H1 (cell line): Measurements from ENCODE around the gene GDPD3. TPM values are rescaled to one million over a fixed set of nuclear protein-coding genes. Genes with fewer than 3 reads are reported as not detected.

Experiments used
- CTCF ChIA-PET: fragments of 300-600 bp; sonication (Branson Sonifier 250); formaldehyde crosslinking; loops from one replicate; lab custom pipeline; 2021; ENCODE audit not compliant: partially characterized antibody; lab: Charles Lee
- POLR2A ChIA-PET: fragments of 300-600 bp; sonication (Branson Sonifier 250); formaldehyde crosslinking; loops from one replicate; lab custom pipeline; 2021; ENCODE audit warnings: inconsistent platforms; ENCODE audit not compliant: partially characterized antibody; lab: Charles Lee
- DNase-seq, 2 experiments: peaks; one replicate each; pipeline versions ENCODE4 v3.0.0 to v3.0.0-alpha.2; 2010 to 2022; ENCODE audit warnings: low spot score in 2 of 2, low read depth in 1 of 2, mixed read lengths in 1 of 2
- FAIRE-seq: peaks from 2 replicates; lab custom pipeline; 2011; peaks lifted over from hg19 to GRCh38; lab: Jason Lieb, UNC
- H2AFZ ChIP-seq: 2 replicates; pipeline ENCODE4 v1.8.1; 2012; ENCODE audit warnings: low read length, inconsistent platforms
- H2AK5ac ChIP-seq: 2 replicates; pipeline ENCODE4 v1.6.1; 2013; ENCODE audit warnings: low read depth, low read length
- H2BK120ac ChIP-seq: replicated peaks from 2 replicates; pipeline ENCODE3; 2013; ENCODE audit warnings: low read depth, low read length, inconsistent platforms
- H2BK12ac ChIP-seq: 2 replicates; pipeline ENCODE4 v1.6.1; 2013; ENCODE audit warnings: low read depth, low read length
- H2BK15ac ChIP-seq: 2 replicates; pipeline ENCODE4 v1.6.1; 2013; ENCODE audit warnings: low read length
- H2BK20ac ChIP-seq: 2 replicates; pipeline ENCODE4 v1.6.1; 2013; ENCODE audit warnings: low read length
- H2BK5ac ChIP-seq: 2 replicates; pipeline ENCODE4 v1.6.1; 2013; ENCODE audit warnings: low read depth, low read length
- H3K14ac ChIP-seq: 2 replicates; pipeline ENCODE4 v1.6.1; 2013; ENCODE audit warnings: inconsistent platforms; ENCODE audit not compliant: insufficient read length
- H3K18ac ChIP-seq: 2 replicates; pipeline ENCODE4 v1.6.1; 2013; ENCODE audit warnings: low read length; ENCODE audit errors: extremely low read depth
- H3K23ac ChIP-seq: 2 replicates; pipeline ENCODE4 v1.6.1; 2013; ENCODE audit warnings: inconsistent platforms; ENCODE audit not compliant: insufficient read length
- H3K23me2 ChIP-seq: 2 replicates; pipeline ENCODE4 v1.6.1; 2013; ENCODE audit warnings: low read depth, low read length
- H3K27ac ChIP-seq: 2 replicates; pipeline ENCODE4 v1.6.1; 2011; ENCODE audit warnings: low read depth, low read length, inconsistent platforms
- H3K27me3 ChIP-seq, 4 experiments: replicated peaks in 1 of 4; 1 replicate in 1 of 4; 2 replicates in 3 of 4; pipeline versions ENCODE4 v1.6.1 to v1.8.1; 2011 to 2013; ENCODE audit warnings: low read length in 3 of 4, mild to moderate bottlenecking in 3 of 4, inconsistent platforms in 2 of 4, mixed read lengths in 2 of 4, moderate library complexity in 1 of 4; ENCODE audit not compliant: control insufficient read depth in 3 of 4, insufficient read depth in 3 of 4; ENCODE audit errors: extremely low read depth in 1 of 4
- H3K36me3 ChIP-seq, 4 experiments: 2 replicates each; pipeline versions ENCODE4 v1.6.1 to v1.8.1; 2011 to 2013; ENCODE audit warnings: mild to moderate bottlenecking in 4 of 4, low read length in 3 of 4, moderate library complexity in 2 of 4, control low read depth in 1 of 4, inconsistent platforms in 1 of 4; ENCODE audit not compliant: insufficient read depth in 4 of 4, control insufficient read depth in 2 of 4
- H3K4ac ChIP-seq: replicated peaks from 2 replicates; pipeline ENCODE3; 2013; ENCODE audit warnings: low read length, low read depth, mixed read lengths, inconsistent platforms; ENCODE audit not compliant: insufficient read length
- H3K4me1 ChIP-seq, 4 experiments: replicated peaks in 1 of 4; 1 replicate in 1 of 4; 2 replicates in 3 of 4; pipeline versions ENCODE4 v1.6.1 to v1.8.1; 2011 to 2013; ENCODE audit warnings: low read length in 3 of 4, inconsistent platforms in 2 of 4, mixed read lengths in 1 of 4; ENCODE audit not compliant: insufficient read depth in 4 of 4, control insufficient read depth in 3 of 4
- H3K4me2 ChIP-seq, 2 experiments: 2 replicates each; pipeline versions ENCODE4 v1.6.1 to v1.8.1; 2011 to 2013; ENCODE audit warnings: low read depth in 2 of 2, low read length in 2 of 2, control low read depth in 1 of 2, inconsistent platforms in 1 of 2, mild to moderate bottlenecking in 1 of 2; ENCODE audit not compliant: insufficient read depth in 1 of 2
- H3K4me3 ChIP-seq, 4 experiments: fragments of 200-600, 300-600 bp in 1 of 4; sonication (generic), shearing (Covaris generic), sonication (Bioruptor Twin) in 1 of 4; 2 replicates each; pipeline versions ENCODE4 v1.5.1 to v1.8.1; 2011 to 2016; ENCODE audit warnings: low read length in 4 of 4, low read depth in 3 of 4, control low read depth in 2 of 4, inconsistent platforms in 2 of 4, mild to moderate bottlenecking in 2 of 4, mixed read lengths in 1 of 4, moderate library complexity in 1 of 4; ENCODE audit not compliant: insufficient read depth in 2 of 4; ENCODE audit errors: extremely low read depth in 1 of 4
- H3K56ac ChIP-seq: replicated peaks from 2 replicates; pipeline ENCODE3; 2013; ENCODE audit warnings: low read depth, mild to moderate bottlenecking, mixed read lengths, low read length, inconsistent platforms; ENCODE audit not compliant: insufficient read length
- H3K79me1 ChIP-seq: 2 replicates; pipeline ENCODE4 v1.6.1; 2013; ENCODE audit warnings: low read depth, low read length, control low read depth
- H3K79me2 ChIP-seq, 2 experiments: 2 replicates each; pipeline versions ENCODE4 v1.6.1 to v1.8.1; 2012 to 2013; ENCODE audit warnings: low read length in 2 of 2, mild to moderate bottlenecking in 2 of 2, inconsistent platforms in 1 of 2; ENCODE audit not compliant: insufficient read depth in 2 of 2, control insufficient read depth in 1 of 2
- H3K9ac ChIP-seq, 4 experiments: replicated peaks in 1 of 4; 1 replicate in 1 of 4; 2 replicates in 3 of 4; pipeline versions ENCODE4 v1.6.1 to v1.8.1; 2011 to 2013; ENCODE audit warnings: low read depth in 3 of 4, low read length in 3 of 4, control low read depth in 2 of 4, mild to moderate bottlenecking in 2 of 4, moderate library complexity in 2 of 4, inconsistent platforms in 1 of 4; ENCODE audit errors: extremely low read depth in 1 of 4
- H3K9me3 ChIP-seq, 2 experiments: 2 replicates each; pipeline versions ENCODE4 v1.6.1 to v1.8.1; 2012 to 2013; ENCODE audit warnings: mild to moderate bottlenecking in 2 of 2, moderate library complexity in 2 of 2, control low read depth in 1 of 2, inconsistent platforms in 1 of 2, low read depth in 1 of 2, low read length in 1 of 2, mixed read lengths in 1 of 2; ENCODE audit not compliant: insufficient read depth in 2 of 2
- H4K20me1 ChIP-seq, 2 experiments: replicated peaks in 1 of 2; 2 replicates each; pipeline versions ENCODE3 to v1.8.1; 2011 to 2013; ENCODE audit warnings: inconsistent platforms in 2 of 2, low read length in 2 of 2, mild to moderate bottlenecking in 1 of 2; ENCODE audit not compliant: insufficient read depth in 2 of 2, control insufficient read depth in 1 of 2
- H4K5ac ChIP-seq: 2 replicates; pipeline ENCODE4 v1.6.1; 2013; ENCODE audit warnings: low read length, low read depth, mixed read lengths, inconsistent platforms; ENCODE audit not compliant: insufficient read length
- H4K8ac ChIP-seq: 2 replicates; pipeline ENCODE4 v1.8.0; 2013; ENCODE audit warnings: mild to moderate bottlenecking, moderate library complexity, low read length, inconsistent platforms; ENCODE audit not compliant: insufficient read depth; ENCODE audit errors: extremely low read depth
- H4K91ac ChIP-seq: replicated peaks from 2 replicates; pipeline ENCODE3; 2013; ENCODE audit warnings: low read length, mixed read lengths, inconsistent platforms; ENCODE audit not compliant: insufficient read length
- CBX5 ChIP-seq: fragments of 300-800, 300-1000 bp; sonication (generic); IDR thresholded peaks from 2 replicates; pipeline ENCODE4 v1.7.1; 2016; ENCODE audit warnings: antibody characterized with exemption, low read length, low read depth
- CTBP2 ChIP-seq: IDR thresholded peaks from 2 replicates; pipeline ENCODE4 v1.7.0; 2011; ENCODE audit warnings: borderline replicate concordance, mild to moderate bottlenecking, moderate library complexity, mixed read lengths, low read length; ENCODE audit not compliant: insufficient read depth, insufficient read length
- KDM5A ChIP-seq: fragments of 200-600 bp; IDR thresholded peaks from 2 replicates; pipeline ENCODE4 v1.7.1; 2012; ENCODE audit warnings: mild to moderate bottlenecking, low read length, inconsistent platforms, mixed read lengths
- MAFK ChIP-seq: IDR thresholded peaks from 2 replicates; pipeline ENCODE4 v1.6.1; 2012; ENCODE audit warnings: low read depth, mild to moderate bottlenecking, improper control_type of control experiment, low read length
- NRF1 ChIP-seq: IDR thresholded peaks from 2 replicates; pipeline ENCODE4 v1.6.1; 2011; ENCODE audit warnings: mild to moderate bottlenecking, low read depth, low read length, improper control_type of control experiment
- SIRT6 ChIP-seq: IDR thresholded peaks from one replicate; pipeline ENCODE4 v1.7.1; 2012; ENCODE audit warnings: low read length, inconsistent platforms
- TAF7 ChIP-seq: optimal IDR thresholded peaks from 2 replicates; pipeline ENCODE3; 2011; ENCODE audit warnings: low read depth, mild to moderate bottlenecking, inconsistent platforms, low read length, moderate library complexity, borderline replicate concordance
- TBP ChIP-seq: IDR thresholded peaks from 2 replicates; pipeline ENCODE4 v1.6.1; 2011; ENCODE audit warnings: low read depth, low read length, improper control_type of control experiment
- TEAD4 ChIP-seq: IDR thresholded peaks from 2 replicates; pipeline ENCODE4 v1.6.1; 2012; ENCODE audit warnings: low read depth, low read length, inconsistent platforms, mixed read lengths
- USF2 ChIP-seq: IDR thresholded peaks from 2 replicates; pipeline ENCODE4 v1.6.1; 2011; ENCODE audit warnings: low read length, improper control_type of control experiment
- WGBS, 2 experiments: shearing (Covaris generic) in 1 of 2; methylation state at CpG; one replicate each; pipeline versions ENCODE4 v1.1.6 to v1.1.7; 2013 to 2015; ENCODE audit warnings: low lambda C conversion rate in 2 of 2, mixed read lengths in 2 of 2, inconsistent platforms in 1 of 2, low coverage in 1 of 2, missing lambda C conversion rate in 1 of 2; ENCODE audit not compliant: insufficient replicate concordance in 2 of 2, insufficient coverage in 1 of 2, insufficient read length in 1 of 2; ENCODE audit errors: extremely low coverage in 1 of 2, missing lambda C conversion rate in 1 of 2; 5-methylcytosine and 5-hydroxymethylcytosine counted together
- polyA plus RNA-seq, 7 experiments: library from polyadenylated mRNA; depleted of rRNA in 3 of 7; stranded (reverse) in 5 of 7; unstranded in 2 of 7; fragments of >200 nt in 5 of 7; fragments of 200-250 nt in 2 of 7; gene quantifications; 1 replicate in 5 of 7; 2 replicates in 1 of 7; 4 replicates in 1 of 7; pipeline versions ENCODE4 v1.2.1 to v1.2.3, GENCODE V29; 2011 to 2013; ENCODE audit warnings: missing spikeins in 2 of 7, mixed read lengths in 2 of 7
- total RNA-seq: library from RNA; stranded (reverse); fragmentation: NEBNext Ultra II Directional; extraction: Animal tissue kit (Norgen Biotek cat#: 25700); gene quantifications from 2 replicates; pipeline ENCODE4 v1.2.1, GENCODE V29; 2021

The GDPD3 gene
- total and polyA plus RNA-seq, 2 of the 8 experiments (the other 6 are each of a cell fraction or from before 2014, with no cell fraction given), result 0.20 TPM; not detected in 1

GRCh38 chr16:30139583-30140481, 26.5 kb upstream of the GDPD3 start:
- H3K18ac ChIP-seq, result no peak overlapping the region
- no peaks in the 10 kb centered on the region for H3K9me3 ChIP-seq
- CTCF ChIA-PET, result interaction anchor here (0.6 to 5.1 kb wide), 3 partner anchors 23 to 98 kb away, joined by 3 to 27 read pairs (median 4); partner anchors contain the start of gene GDPD3
- DNase-seq (no peak), FAIRE-seq (no peak)
- H2BK12ac ChIP-seq, result no peak overlapping the region
- no peak overlapping the region for H4K8ac ChIP-seq
- WGBS, 2 experiments, result 86% methylated on average over 13 of the region's 13 CpGs; no CpG with 5 or more reads in 1 of the 2 experiments
- no peak overlapping the region for H3K14ac ChIP-seq
- H2AK5ac ChIP-seq, result no peak overlapping the region
- H4K91ac ChIP-seq, result no peak overlapping the region
- no peak overlapping the region for H2AFZ ChIP-seq
- no peaks in the 10 kb centered on the region for H3K79me2 ChIP-seq
- no peak overlapping the region for H3K9ac ChIP-seq
- no peak overlapping the region for H2BK120ac ChIP-seq
- H2BK5ac ChIP-seq, result no peak overlapping the region
- no peaks in the 10 kb centered on the region for H4K20me1 ChIP-seq
- no peaks in the 10 kb centered on the region for H3K27me3 ChIP-seq
- H3K23me2 ChIP-seq, result no peaks in the 10 kb centered on the region
- no peak overlapping the region for H4K5ac ChIP-seq
- POLR2A ChIA-PET, result interaction anchor here (0.7 to 1.2 kb wide), 2 partner anchors 26 to 88 kb away, joined by 3 to 4 read pairs; partner anchors contain the start of gene GDPD3
- no peak overlapping the region for H3K4me3 ChIP-seq
- H3K79me1 ChIP-seq, result no peaks in the 10 kb centered on the region
- H3K56ac ChIP-seq, result no peak overlapping the region
- no peak overlapping the region for H2BK15ac ChIP-seq
- H3K23ac ChIP-seq, result no peak overlapping the region
- no peaks in the 10 kb centered on the region for H3K4me1 ChIP-seq
- no peak overlapping the region for H3K27ac ChIP-seq
- no peak overlapping the region for H2BK20ac ChIP-seq
- no peak overlapping the region for H3K4ac ChIP-seq
- no peak overlapping the region for H3K4me2 ChIP-seq
- H3K36me3 ChIP-seq, result no peaks in the 10 kb centered on the region
- no peak for TF ChIP-seq TAF7
- no peak for TF ChIP-seq SIRT6
- no peak for TF ChIP-seq TBP
- no peak for TF ChIP-seq CBX5
- no peak for TF ChIP-seq KDM5A
- no peak for TF ChIP-seq TEAD4
- no peak for TF ChIP-seq USF2
- no peak for TF ChIP-seq CTBP2
- no peak for TF ChIP-seq MAFK
- no peak for TF ChIP-seq NRF1
